Fibroblast of lung (primary cell): Measurements from ENCODE around the gene SORCS2. TPM values are rescaled to one million over a fixed set of nuclear protein-coding genes. Genes with fewer than 3 reads are reported as not detected.

Experiments
- DNase-seq, 2 donors: peaks; one replicate each; pipeline versions ENCODE4 v3.0.0 to v3.0.0-alpha.2; 2010; ENCODE audit warnings: low read depth in 2 of 2
- H2AFZ ChIP-seq: 2 replicates; pipeline ENCODE4 v1.5.1; 2012; ENCODE audit warnings: low read length, control low read depth, inconsistent platforms
- H3K27ac ChIP-seq: 2 replicates; pipeline ENCODE4 v1.5.1; 2011; ENCODE audit warnings: low read length, control low read depth; ENCODE audit not compliant: insufficient read depth
- H3K27me3 ChIP-seq: 2 replicates; pipeline ENCODE4 v1.5.1; 2011; ENCODE audit warnings: mild to moderate bottlenecking, low read length; ENCODE audit not compliant: control insufficient read depth, insufficient read depth
- H3K36me3 ChIP-seq: 2 replicates; pipeline ENCODE4 v1.5.1; 2011; ENCODE audit warnings: low read length; ENCODE audit not compliant: control insufficient read depth, insufficient read depth
- H3K4me1 ChIP-seq: 2 replicates; pipeline ENCODE4 v1.5.1; 2011; ENCODE audit warnings: low read length; ENCODE audit not compliant: control insufficient read depth, insufficient read depth; ENCODE audit errors: extremely low read depth
- H3K4me2 ChIP-seq: 2 replicates; pipeline ENCODE4 v1.5.1; 2011; ENCODE audit warnings: low read length, control low read depth; ENCODE audit not compliant: insufficient read depth; ENCODE audit errors: extremely low read depth
- H3K4me3 ChIP-seq, 4 experiments: fragments of 200-600 bp in 1 of 4; sonication (generic) in 1 of 4; replicated peaks in 1 of 4; 2 replicates each; pipeline ENCODE4 v1.5.1; 2011 to 2016; ENCODE audit warnings: low read length in 4 of 4, low read depth in 3 of 4, mild to moderate bottlenecking in 3 of 4, control low read depth in 2 of 4, inconsistent platforms in 1 of 4, mixed read lengths in 1 of 4; ENCODE audit not compliant: insufficient read depth in 1 of 4; ENCODE audit errors: control extremely low read depth in 1 of 4
- H3K79me2 ChIP-seq: 2 replicates; pipeline ENCODE4 v1.5.1; 2012; ENCODE audit warnings: mild to moderate bottlenecking, low read length, inconsistent platforms; ENCODE audit not compliant: control insufficient read depth, insufficient read depth
- H3K9ac ChIP-seq: 2 replicates; pipeline ENCODE4 v1.5.1; 2011; ENCODE audit warnings: mild to moderate bottlenecking, low read length, control low read depth; ENCODE audit not compliant: insufficient read depth
- H3K9me3 ChIP-seq: 2 replicates; pipeline ENCODE4 v1.5.1; 2012; ENCODE audit warnings: low read depth, low read length; ENCODE audit not compliant: control insufficient read depth, insufficient read depth
- H4K20me1 ChIP-seq: 2 replicates; pipeline ENCODE4 v1.5.1; 2011; ENCODE audit warnings: low read length; ENCODE audit not compliant: control insufficient read depth, insufficient read depth; ENCODE audit errors: extremely low read depth
- CTCF ChIP-seq, 2 donors: IDR thresholded peaks in 1 of 2; conservative IDR thresholded peaks in 1 of 2; 1 replicate in 1 of 2; 2 replicates in 1 of 2; pipeline ENCODE4 v1.5.1; 2011 to 2012; ENCODE audit warnings: low read length in 2 of 2, control low read depth in 1 of 2, inconsistent platforms in 1 of 2, low read depth in 1 of 2, mild to moderate bottlenecking in 1 of 2
- EZH2 ChIP-seq: IDR thresholded peaks from 2 replicates; pipeline ENCODE4 v1.5.1; 2012; ENCODE audit warnings: low read length, control low read depth, mild to moderate bottlenecking; ENCODE audit errors: missing control alignments
- polyA plus RNA-seq, 2 donors: library from polyadenylated mRNA; depleted of rRNA in 1 of 2; stranded (reverse) in 1 of 2; unstranded in 1 of 2; fragments of >200 nt; gene quantifications; 2 replicates each; pipeline ENCODE4 v1.2.1, GENCODE V29; 2011 to 2012; ENCODE audit warnings: missing spikeins in 1 of 2
- total RNA-seq: library from RNA; depleted of rRNA; stranded (reverse); fragments of >200 nt; gene quantifications from 2 replicates; pipeline ENCODE4 v1.2.1, GENCODE V29; 2014

SORCS2 gene
- total and polyA plus RNA-seq, 2 donors (not counting 1 experiment from before 2014, with no cell fraction given): 0.17 to 0.41 TPM

- H2AFZ ChIP-seq: no peak overlapping the region
- H3K27ac ChIP-seq: no peak overlapping the region
- no peak overlapping the region for H3K4me2 ChIP-seq
- no peaks in the 10 kb centered on the region for H3K4me1 ChIP-seq
- no peak for DNase-seq
- TF ChIP-seq EZH2 (no peak), CTCF (conservative IDR thresholded peaks at IDR 0.05 in 1 of 2, IDR thresholded peaks at IDR 0.05 in 1 of 2; ENCODE audit: low read depth in 1 of 2, low read length in 2 of 2) (no peak)
- no peaks in the 10 kb centered on the region for H3K79me2 ChIP-seq
- H3K9ac ChIP-seq: no peak overlapping the region
- no peak overlapping the region for H3K4me3 ChIP-seq
- H3K36me3 ChIP-seq: no peaks in the 10 kb centered on the region
- no peaks in the 10 kb centered on the region for H3K9me3 ChIP-seq
- H4K20me1 ChIP-seq: no peaks in the 10 kb centered on the region
- no peaks in the 10 kb centered on the region for H3K27me3 ChIP-seq
These were observed 33.3 kb upstream of the SORCS2 start for GRCh38 chr4:7158991-7159390.

- TF ChIP-seq CTCF (conservative IDR thresholded peaks at IDR 0.05 in 1 of 2, IDR thresholded peaks at IDR 0.05 in 1 of 2; ENCODE audit: low read depth in 1 of 2, low read length in 2 of 2) (no peak), EZH2 (no peak)
- Histone ChIP-seq H3K4me2 (no peak overlapping the region), H3K27ac (no peak overlapping the region), H3K9ac (no peak overlapping the region), H3K27me3 (no peaks in the 10 kb centered on the region), H4K20me1 (no peaks in the 10 kb centered on the region), H3K79me2 (no peaks in the 10 kb centered on the region), H3K9me3 (no peaks in the 10 kb centered on the region), H2AFZ (no peak overlapping the region), H3K4me1 (no peaks in the 10 kb centered on the region), H3K36me3 (no peaks in the 10 kb centered on the region), H3K4me3 (no peak overlapping the region)
- DNase-seq: no peak
These were observed 32.4 kb upstream of the SORCS2 start for GRCh38 chr4:7159923-7160322.

GRCh38 chr4:7160439-7160838 is 31.9 kb upstream of the SORCS2 start:
- H3K9ac ChIP-seq: no peak overlapping the region
- H3K79me2 ChIP-seq: no peaks in the 10 kb centered on the region
- H3K9me3 ChIP-seq: no peaks in the 10 kb centered on the region
- H3K4me2 ChIP-seq: no peak overlapping the region
- H3K4me1 ChIP-seq: no peaks in the 10 kb centered on the region
- H3K27ac ChIP-seq: no peak overlapping the region
- no peak overlapping the region for H2AFZ ChIP-seq
- no peak for DNase-seq
- H4K20me1 ChIP-seq: no peaks in the 10 kb centered on the region
- no peak for TF ChIP-seq CTCF (conservative IDR thresholded peaks at IDR 0.05 in 1 of 2, IDR thresholded peaks at IDR 0.05 in 1 of 2; ENCODE audit: low read depth in 1 of 2, low read length in 2 of 2)
- no peak for TF ChIP-seq EZH2
- H3K4me3 ChIP-seq: no peak overlapping the region
- no peaks in the 10 kb centered on the region for H3K27me3 ChIP-seq
- no peaks in the 10 kb centered on the region for H3K36me3 ChIP-seq
